HEK293 (cell line): ENCODE data around the gene TSR1.

Experiments
- FEZF1 ChIP-seq: fragments of 450-650 bp; formaldehyde crosslinking; IDR thresholded peaks from 2 replicates; pipeline ENCODE4 v1.5.1; 2016; ENCODE audit warnings: missing biosample characterization, missing genetic modification characterization
- GLI4 ChIP-seq: fragments of 450-650 bp; formaldehyde crosslinking; IDR thresholded peaks from 2 replicates; pipeline ENCODE4 v1.5.1; 2016; ENCODE audit warnings: missing biosample characterization, missing genetic modification characterization
- GLIS1 ChIP-seq: fragments of 450-650 bp; formaldehyde crosslinking; IDR thresholded peaks from 2 replicates; pipeline ENCODE4 v1.5.1; 2016; ENCODE audit warnings: missing biosample characterization, missing genetic modification characterization
- HOXA7 ChIP-seq: sonication (generic); formaldehyde crosslinking; IDR thresholded peaks from 2 replicates; pipeline ENCODE4 v1.8.1; 2022; ENCODE audit warnings: missing genetic modification reagents, borderline replicate concordance
- KLF1 ChIP-seq: fragments of 450-650 bp; formaldehyde crosslinking; IDR thresholded peaks from 2 replicates; pipeline ENCODE4 v1.5.1; 2016; ENCODE audit warnings: missing biosample characterization, missing genetic modification characterization
- KLF8 ChIP-seq: fragments of 450-650 bp; formaldehyde crosslinking; IDR thresholded peaks from 2 replicates; pipeline ENCODE4 v1.5.1; 2016; ENCODE audit warnings: missing biosample characterization, missing genetic modification characterization
- MEIS1 ChIP-seq: sonication (generic); formaldehyde crosslinking; IDR thresholded peaks from 2 replicates; pipeline ENCODE4 v1.8.1; 2022; ENCODE audit warnings: missing genetic modification reagents, mild to moderate bottlenecking, borderline replicate concordance
- MYNN ChIP-seq: fragments of 450-650 bp; formaldehyde crosslinking; IDR thresholded peaks from 2 replicates; pipeline ENCODE4 v1.5.1; 2016; ENCODE audit warnings: missing biosample characterization, missing genetic modification characterization, borderline replicate concordance
- SALL2 ChIP-seq: fragments of 450-650 bp; formaldehyde crosslinking; IDR thresholded peaks from 2 replicates; pipeline ENCODE4 v1.5.0; 2017; ENCODE audit warnings: missing biosample characterization, mild to moderate bottlenecking, missing genetic modification characterization, borderline replicate concordance
- YY2 ChIP-seq: fragments of 450-650 bp; formaldehyde crosslinking; IDR thresholded peaks from 2 replicates; pipeline ENCODE4 v1.5.1; 2016; ENCODE audit warnings: missing biosample characterization, missing genetic modification characterization
- ZNF248 ChIP-seq: fragments of 450-650 bp; formaldehyde crosslinking; IDR thresholded peaks from 2 replicates; pipeline ENCODE4 v1.5.1; 2017; ENCODE audit warnings: missing biosample characterization, missing genetic modification characterization
- ZNF292 ChIP-seq: fragments of 450-650 bp; formaldehyde crosslinking; IDR thresholded peaks from 2 replicates; pipeline ENCODE4 v1.5.1; 2016; ENCODE audit warnings: low read depth, missing biosample characterization, missing genetic modification characterization, borderline replicate concordance
- ZNF341 ChIP-seq: fragments of 450-650 bp; formaldehyde crosslinking; IDR thresholded peaks from 2 replicates; pipeline ENCODE4; 2016; ENCODE audit warnings: low read depth, missing biosample characterization, missing genetic modification characterization
- ZNF510 ChIP-seq: fragments of 450-650 bp; formaldehyde crosslinking; IDR thresholded peaks from 2 replicates; pipeline ENCODE4 v1.5.1; 2018; ENCODE audit warnings: mild to moderate bottlenecking, missing genetic modification characterization, missing biosample characterization; ENCODE audit not compliant: insufficient replicate concordance
- ZNF521 ChIP-seq: fragments of 450-650 bp; formaldehyde crosslinking; IDR thresholded peaks from 2 replicates; pipeline ENCODE4 v1.5.1; 2017; ENCODE audit warnings: missing biosample characterization, mild to moderate bottlenecking, missing genetic modification characterization
- ZNF549 ChIP-seq: fragments of 450-650 bp; IDR thresholded peaks from 2 replicates; pipeline ENCODE4 v1.5.1; 2018; ENCODE audit warnings: missing biosample characterization, missing genetic modification characterization, mild to moderate bottlenecking, inconsistent platforms, moderate library complexity
- ZNF621 ChIP-seq: fragments of 450-650 bp; formaldehyde crosslinking; IDR thresholded peaks from 2 replicates; pipeline ENCODE4 v1.5.1; 2017; ENCODE audit warnings: missing biosample characterization, missing genetic modification characterization
- ZNF792 ChIP-seq: fragments of 450-650 bp; formaldehyde crosslinking; IDR thresholded peaks from 2 replicates; pipeline ENCODE4 v1.5.1; 2016; ENCODE audit warnings: missing biosample characterization, missing genetic modification characterization
- ZNF843 ChIP-seq: fragments of 450-650 bp; formaldehyde crosslinking; IDR thresholded peaks from 2 replicates; pipeline ENCODE4 v1.5.1; 2016; ENCODE audit warnings: missing biosample characterization, missing genetic modification characterization
- TF ChIP-seq, protein P1 (sequence below): fragments of 450-650 bp; formaldehyde crosslinking; IDR thresholded peaks from 2 replicates; pipeline ENCODE4 v1.5.1; 2017; ENCODE audit warnings: missing biosample characterization, missing genetic modification characterization
- TF ChIP-seq, protein P2 (sequence below): fragments of 450-650 bp; formaldehyde crosslinking; IDR thresholded peaks from 2 replicates; pipeline ENCODE4 v1.5.1; 2016; ENCODE audit warnings: missing biosample characterization, missing genetic modification characterization, borderline replicate concordance
- TF ChIP-seq, protein P3 (sequence below): fragments of 450-650 bp; formaldehyde crosslinking; IDR thresholded peaks from 2 replicates; pipeline ENCODE4 v1.5.1; 2016; ENCODE audit warnings: missing biosample characterization, missing genetic modification characterization
- TF ChIP-seq, protein P4 (sequence below): fragments of 450-650 bp; formaldehyde crosslinking; IDR thresholded peaks from 2 replicates; pipeline ENCODE4 v1.5.1; 2016; ENCODE audit warnings: missing biosample characterization, missing genetic modification characterization
- TF ChIP-seq, protein P5 (sequence below): fragments of 450-650 bp; formaldehyde crosslinking; IDR thresholded peaks from 2 replicates; pipeline ENCODE4 v1.5.1; 2017; ENCODE audit warnings: missing biosample characterization, missing genetic modification characterization
- TF ChIP-seq, protein P6 (sequence below): fragments of 450-650 bp; formaldehyde crosslinking; IDR thresholded peaks from 2 replicates; pipeline ENCODE4 v1.5.1; 2017; ENCODE audit warnings: missing biosample characterization, missing genetic modification characterization

TSR1 gene

DNA sequence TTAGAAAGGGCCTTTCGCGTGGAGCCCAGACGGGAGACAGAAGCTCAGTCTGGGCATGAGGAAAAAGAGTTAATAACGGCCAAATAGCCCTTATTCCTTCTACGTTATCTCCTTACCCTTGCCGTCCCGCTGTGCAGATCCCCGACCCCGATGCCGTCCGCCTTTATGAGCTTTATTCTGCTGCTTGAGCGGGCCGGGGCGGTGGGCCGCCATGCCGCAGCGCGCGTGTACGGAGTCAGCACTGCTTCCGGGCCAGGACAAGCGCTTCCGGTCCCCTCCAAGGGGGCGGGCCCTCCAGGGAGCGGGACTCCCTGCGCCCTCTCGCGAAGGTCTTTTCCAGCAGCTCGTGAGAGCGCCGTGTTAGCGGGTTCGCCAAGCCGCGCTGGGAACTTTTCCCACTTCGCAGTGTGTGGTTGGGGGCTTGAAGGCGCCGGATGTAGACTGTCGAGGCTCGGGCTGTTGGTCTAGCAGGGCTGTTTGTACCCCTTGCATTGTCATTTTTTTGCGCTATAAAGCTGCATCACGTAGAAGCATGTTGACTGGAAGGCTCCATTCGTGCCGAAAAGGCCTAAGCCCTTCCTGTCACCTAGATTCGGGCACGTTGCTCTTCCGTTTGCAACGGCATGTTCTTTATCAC lies at the start of gene TSR1 (continued):
- TF ChIP-seq ZNF549 (tag by site-specific recombination) (no peak), ZNF621 (no peak), ZNF341 (tag by site-specific recombination) (peak; percentile 67), GLI4 (tag by site-specific recombination) (no peak), ZNF843 (tag by site-specific recombination) (peak; percentile 35; the same call in 1 of the 2 replicates), YY2 (tag by site-specific recombination) (peak; percentile 98), ZNF521 (no peak), ZNF248 (tag by site-specific recombination) (no peak), KLF1 (tag by site-specific recombination) (0 out of 2 replicates have a peak, but pooled peaks have one; percentile 47), HOXA7 (CRISPR knock-in tag) (no peak), ZNF510 (tag by site-specific recombination) (no peak), SALL2 (tag by site-specific recombination) (no peak), KLF8 (0 out of 2 replicates have a peak, but pooled peaks have one; percentile 76), FEZF1 (tag by site-specific recombination) (no peak), GLIS1 (peak; percentile 64), MYNN (tag by site-specific recombination) (no peak), ZNF292 (tag by site-specific recombination) (no peak), ZNF792 (no peak), MEIS1 (CRISPR knock-in tag) (no peak)
- TF ChIP-seq, protein P1, sequence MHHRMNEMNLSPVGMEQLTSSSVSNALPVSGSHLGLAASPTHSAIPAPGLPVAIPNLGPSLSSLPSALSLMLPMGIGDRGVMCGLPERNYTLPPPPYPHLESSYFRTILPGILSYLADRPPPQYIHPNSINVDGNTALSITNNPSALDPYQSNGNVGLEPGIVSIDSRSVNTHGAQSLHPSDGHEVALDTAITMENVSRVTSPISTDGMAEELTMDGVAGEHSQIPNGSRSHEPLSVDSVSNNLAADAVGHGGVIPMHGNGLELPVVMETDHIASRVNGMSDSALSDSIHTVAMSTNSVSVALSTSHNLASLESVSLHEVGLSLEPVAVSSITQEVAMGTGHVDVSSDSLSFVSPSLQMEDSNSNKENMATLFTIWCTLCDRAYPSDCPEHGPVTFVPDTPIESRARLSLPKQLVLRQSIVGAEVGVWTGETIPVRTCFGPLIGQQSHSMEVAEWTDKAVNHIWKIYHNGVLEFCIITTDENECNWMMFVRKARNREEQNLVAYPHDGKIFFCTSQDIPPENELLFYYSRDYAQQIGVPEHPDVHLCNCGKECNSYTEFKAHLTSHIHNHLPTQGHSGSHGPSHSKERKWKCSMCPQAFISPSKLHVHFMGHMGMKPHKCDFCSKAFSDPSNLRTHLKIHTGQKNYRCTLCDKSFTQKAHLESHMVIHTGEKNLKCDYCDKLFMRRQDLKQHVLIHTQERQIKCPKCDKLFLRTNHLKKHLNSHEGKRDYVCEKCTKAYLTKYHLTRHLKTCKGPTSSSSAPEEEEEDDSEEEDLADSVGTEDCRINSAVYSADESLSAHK, result no peak; the same call in 1 of the 2 replicates
- TF ChIP-seq, protein P2, sequence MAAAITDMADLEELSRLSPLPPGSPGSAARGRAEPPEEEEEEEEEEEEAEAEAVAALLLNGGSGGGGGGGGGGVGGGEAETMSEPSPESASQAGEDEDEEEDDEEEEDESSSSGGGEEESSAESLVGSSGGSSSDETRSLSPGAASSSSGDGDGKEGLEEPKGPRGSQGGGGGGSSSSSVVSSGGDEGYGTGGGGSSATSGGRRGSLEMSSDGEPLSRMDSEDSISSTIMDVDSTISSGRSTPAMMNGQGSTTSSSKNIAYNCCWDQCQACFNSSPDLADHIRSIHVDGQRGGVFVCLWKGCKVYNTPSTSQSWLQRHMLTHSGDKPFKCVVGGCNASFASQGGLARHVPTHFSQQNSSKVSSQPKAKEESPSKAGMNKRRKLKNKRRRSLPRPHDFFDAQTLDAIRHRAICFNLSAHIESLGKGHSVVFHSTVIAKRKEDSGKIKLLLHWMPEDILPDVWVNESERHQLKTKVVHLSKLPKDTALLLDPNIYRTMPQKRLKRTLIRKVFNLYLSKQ (tag by site-specific recombination), result no peak
- TF ChIP-seq, protein P3, sequence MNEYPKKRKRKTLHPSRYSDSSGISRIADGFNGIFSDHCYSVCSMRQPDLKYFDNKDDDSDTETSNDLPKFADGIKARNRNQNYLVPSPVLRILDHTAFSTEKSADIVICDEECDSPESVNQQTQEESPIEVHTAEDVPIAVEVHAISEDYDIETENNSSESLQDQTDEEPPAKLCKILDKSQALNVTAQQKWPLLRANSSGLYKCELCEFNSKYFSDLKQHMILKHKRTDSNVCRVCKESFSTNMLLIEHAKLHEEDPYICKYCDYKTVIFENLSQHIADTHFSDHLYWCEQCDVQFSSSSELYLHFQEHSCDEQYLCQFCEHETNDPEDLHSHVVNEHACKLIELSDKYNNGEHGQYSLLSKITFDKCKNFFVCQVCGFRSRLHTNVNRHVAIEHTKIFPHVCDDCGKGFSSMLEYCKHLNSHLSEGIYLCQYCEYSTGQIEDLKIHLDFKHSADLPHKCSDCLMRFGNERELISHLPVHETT (tag by site-specific recombination), result peak; percentile 64; the same call in 1 of the 2 replicates
- TF ChIP-seq, protein P4, sequence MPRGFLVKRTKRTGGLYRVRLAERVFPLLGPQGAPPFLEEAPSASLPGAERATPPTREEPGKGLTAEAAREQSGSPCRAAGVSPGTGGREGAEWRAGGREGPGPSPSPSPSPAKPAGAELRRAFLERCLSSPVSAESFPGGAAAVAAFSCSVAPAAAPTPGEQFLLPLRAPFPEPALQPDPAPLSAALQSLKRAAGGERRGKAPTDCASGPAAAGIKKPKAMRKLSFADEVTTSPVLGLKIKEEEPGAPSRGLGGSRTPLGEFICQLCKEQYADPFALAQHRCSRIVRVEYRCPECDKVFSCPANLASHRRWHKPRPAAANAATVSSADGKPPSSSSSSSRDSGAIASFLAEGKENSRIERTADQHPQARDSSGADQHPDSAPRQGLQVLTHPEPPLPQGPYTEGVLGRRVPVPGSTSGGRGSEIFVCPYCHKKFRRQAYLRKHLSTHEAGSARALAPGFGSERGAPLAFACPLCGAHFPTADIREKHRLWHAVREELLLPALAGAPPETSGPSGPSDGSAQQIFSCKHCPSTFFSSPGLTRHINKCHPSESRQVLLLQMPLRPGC, result peak; percentile 5
- TF ChIP-seq, protein P5, sequence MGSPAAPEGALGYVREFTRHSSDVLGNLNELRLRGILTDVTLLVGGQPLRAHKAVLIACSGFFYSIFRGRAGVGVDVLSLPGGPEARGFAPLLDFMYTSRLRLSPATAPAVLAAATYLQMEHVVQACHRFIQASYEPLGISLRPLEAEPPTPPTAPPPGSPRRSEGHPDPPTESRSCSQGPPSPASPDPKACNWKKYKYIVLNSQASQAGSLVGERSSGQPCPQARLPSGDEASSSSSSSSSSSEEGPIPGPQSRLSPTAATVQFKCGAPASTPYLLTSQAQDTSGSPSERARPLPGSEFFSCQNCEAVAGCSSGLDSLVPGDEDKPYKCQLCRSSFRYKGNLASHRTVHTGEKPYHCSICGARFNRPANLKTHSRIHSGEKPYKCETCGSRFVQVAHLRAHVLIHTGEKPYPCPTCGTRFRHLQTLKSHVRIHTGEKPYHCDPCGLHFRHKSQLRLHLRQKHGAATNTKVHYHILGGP (tag by site-specific recombination), result no peak
- TF ChIP-seq, protein P6, sequence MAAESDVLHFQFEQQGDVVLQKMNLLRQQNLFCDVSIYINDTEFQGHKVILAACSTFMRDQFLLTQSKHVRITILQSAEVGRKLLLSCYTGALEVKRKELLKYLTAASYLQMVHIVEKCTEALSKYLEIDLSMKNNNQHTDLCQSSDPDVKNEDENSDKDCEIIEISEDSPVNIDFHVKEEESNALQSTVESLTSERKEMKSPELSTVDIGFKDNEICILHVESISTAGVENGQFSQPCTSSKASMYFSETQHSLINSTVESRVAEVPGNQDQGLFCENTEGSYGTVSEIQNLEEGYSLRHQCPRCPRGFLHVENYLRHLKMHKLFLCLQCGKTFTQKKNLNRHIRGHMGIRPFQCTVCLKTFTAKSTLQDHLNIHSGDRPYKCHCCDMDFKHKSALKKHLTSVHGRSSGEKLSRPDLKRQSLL, result no peak
